ENCODE data around the gene CSF1. TPM values are rescaled to one million over a fixed set of nuclear protein-coding genes. Genes with fewer than 3 reads are reported as not detected.
"Not testable (repeated sequence)": the region's sequence is repeated elsewhere in the genome, so short reads cannot be mapped to it uniquely, and the experiment has no call there.

The CSF1 gene
- total RNA-seq, 2 experiments from 2014 or later = 77.6 to 143 TPM

DNA sequence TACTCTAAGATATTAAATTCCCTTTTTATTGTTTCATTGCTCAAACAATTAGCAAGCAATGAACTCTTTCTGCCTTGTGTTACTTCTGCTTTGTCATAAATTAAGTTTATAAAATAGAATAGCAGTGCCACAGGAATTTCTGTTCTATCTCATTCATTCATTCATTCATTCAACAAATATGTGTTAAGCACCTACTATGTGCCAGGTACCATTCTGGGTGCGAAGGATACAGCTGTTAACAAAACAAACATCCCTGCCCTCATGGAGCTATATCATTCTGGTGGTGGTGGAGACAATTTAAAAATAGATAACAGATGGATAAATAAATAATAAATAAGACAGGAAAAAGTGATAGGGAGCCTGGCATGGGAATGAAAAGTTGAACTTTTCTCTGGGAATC lies 39.4 kb downstream of the CSF1 start:
- ATAC-seq (no peak), DNase-seq (no peak)
- no peak overlapping the region for H3K27ac Mint-ChIP-seq
- peaks cover 5% of the 10 kb centered on the region for H3K27me3 Mint-ChIP-seq
- H3K36me3 Mint-ChIP-seq = no peaks in the 10 kb centered on the region
- H3K9me3 Mint-ChIP-seq (ENCODE audit: low read depth) = no peaks in the 10 kb centered on the region
- H3K4me1 Mint-ChIP-seq = peaks cover 7% of the 10 kb centered on the region
- CTCF ChIA-PET = no interaction called here
- H3K4me3 Mint-ChIP-seq = no peak overlapping the region

GRCh38 chr1:109950509-109950908 lies 39.9 kb downstream of the CSF1 start:
- no peaks in the 10 kb centered on the region for H3K36me3 Mint-ChIP-seq
- CTCF ChIA-PET = no interaction called here
- H3K27me3 Mint-ChIP-seq = peaks cover 8% of the 10 kb centered on the region
- H3K4me1 Mint-ChIP-seq = peaks cover 7% of the 10 kb centered on the region
- H3K9me3 Mint-ChIP-seq (ENCODE audit: low read depth) = no peaks in the 10 kb centered on the region
- H3K4me3 Mint-ChIP-seq = no peak overlapping the region
- ATAC-seq (no peak), DNase-seq (no peak)
- H3K27ac Mint-ChIP-seq = no peak overlapping the region

DNA sequence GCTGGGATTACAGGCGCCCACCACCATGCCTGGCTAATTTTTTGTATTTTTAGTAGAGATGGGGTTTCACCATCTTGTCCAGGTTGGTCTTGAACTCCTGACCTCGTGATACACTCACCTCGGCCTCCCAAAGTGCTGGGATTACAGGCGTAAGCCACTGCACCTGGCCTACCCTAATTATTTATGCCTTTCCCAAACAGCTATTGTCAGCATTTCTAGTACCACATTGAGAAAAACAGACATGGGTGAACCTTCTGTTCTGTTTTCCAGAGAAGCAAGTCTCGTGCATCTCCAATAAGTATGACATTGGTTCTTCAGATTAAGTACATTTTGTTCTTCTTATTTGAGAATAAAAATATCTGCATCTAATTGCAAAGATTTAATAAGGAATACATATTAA lies 40.9 kb downstream of the CSF1 start:
- H3K4me1 Mint-ChIP-seq; H3K27me3 Mint-ChIP-seq; H3K36me3 Mint-ChIP-seq; H3K27ac Mint-ChIP-seq; H3K9me3 Mint-ChIP-seq (ENCODE audit: low read depth); ATAC-seq; DNase-seq; H3K4me3 Mint-ChIP-seq: not testable (repeated sequence)
- CTCF ChIA-PET = interaction anchor here (1.1 kb wide), 2 partner anchors 32 to 40 kb away, joined by 3 to 4 read pairs; no protein-coding TSS in a partner anchor

DNA sequence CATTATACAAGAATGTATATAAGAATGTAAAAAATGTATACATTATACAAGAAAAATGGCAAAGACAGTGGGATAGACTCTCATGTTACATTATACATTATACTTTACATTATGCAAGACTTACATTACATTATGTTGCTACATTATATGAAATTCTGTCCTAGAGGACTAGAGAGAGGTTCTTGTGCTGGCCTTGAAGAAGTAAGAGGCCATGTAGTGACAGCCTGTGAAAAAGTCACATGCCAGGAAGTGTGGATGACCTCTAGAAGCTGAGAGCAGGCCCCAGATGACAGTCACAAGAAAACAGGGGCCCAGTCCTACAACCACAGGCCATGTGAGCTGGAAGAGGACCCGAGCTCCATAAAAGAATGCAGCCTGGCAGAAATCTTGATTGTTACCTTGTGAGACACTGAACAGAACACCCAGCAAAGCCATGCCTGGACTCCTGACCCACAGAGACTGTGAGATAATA lies 43.4 kb downstream of the CSF1 start:
- H3K27me3 Mint-ChIP-seq = peaks cover 19% of the 10 kb centered on the region
- no peak overlapping the region for H3K27ac Mint-ChIP-seq
- ATAC-seq = no peak
- no peak for DNase-seq
- H3K36me3 Mint-ChIP-seq = no peaks in the 10 kb centered on the region
- H3K9me3 Mint-ChIP-seq (ENCODE audit: low read depth) = no peaks in the 10 kb centered on the region
- H3K4me3 Mint-ChIP-seq = no peak overlapping the region
- no peaks in the 10 kb centered on the region for H3K4me1 Mint-ChIP-seq
- CTCF ChIA-PET = no interaction called here

GRCh38 chr1:109959632-109959973 lies 49.0 kb downstream of the CSF1 start:
- no peaks in the 10 kb centered on the region for H3K9me3 Mint-ChIP-seq (ENCODE audit: low read depth)
- CTCF ChIA-PET = interaction anchor here (0.7 to 2.1 kb wide), 8 partner anchors 20 to 320 kb away, joined by 3 to 6 read pairs (median 3); partner anchors contain the start of gene AHCYL1
- ATAC-seq (no peak), DNase-seq (no peak)
- H3K27me3 Mint-ChIP-seq = peaks cover 29% of the 10 kb centered on the region
- no peak overlapping the region for H3K27ac Mint-ChIP-seq
- no peaks in the 10 kb centered on the region for H3K36me3 Mint-ChIP-seq
- no peak overlapping the region for H3K4me3 Mint-ChIP-seq
- H3K4me1 Mint-ChIP-seq = no peaks in the 10 kb centered on the region

GRCh38 chr1:109959974-109960744 lies 49.5 kb downstream of the CSF1 start:
- DNase-seq (no peak), ATAC-seq (no peak)
- H3K9me3 Mint-ChIP-seq (ENCODE audit: low read depth) = no peaks in the 10 kb centered on the region
- no peak overlapping the region for H3K4me3 Mint-ChIP-seq
- CTCF ChIA-PET = interaction anchor here (0.8 to 1.4 kb wide), 6 partner anchors 20 to 320 kb away, joined by 3 to 5 read pairs (median 3); no protein-coding TSS in a partner anchor
- H3K27me3 Mint-ChIP-seq = peaks cover 31% of the 10 kb centered on the region
- H3K27ac Mint-ChIP-seq = no peak overlapping the region
- no peaks in the 10 kb centered on the region for H3K4me1 Mint-ChIP-seq
- H3K36me3 Mint-ChIP-seq = no peaks in the 10 kb centered on the region

- Mint-ChIP-seq H3K36me3 (no peaks in the 10 kb centered on the region), H3K27me3 (peaks cover 33% of the 10 kb centered on the region), H3K4me3 (no peak overlapping the region), H3K27ac (no peak overlapping the region), H3K9me3 (ENCODE audit: low read depth) (peaks cover 2% of the 10 kb centered on the region), H3K4me1 (no peaks in the 10 kb centered on the region)
- DNase-seq (no peak), ATAC-seq (no peak)
- CTCF ChIA-PET = interaction anchor here (1.2 to 1.4 kb wide), 2 partner anchors 186 to 321 kb away, joined by 3 to 5 read pairs; no protein-coding TSS in a partner anchor
Measured at GRCh38 chr1:109960745-109961094, 50.1 kb downstream of the CSF1 start.

- H3K27me3 Mint-ChIP-seq = peaks cover 24% of the 10 kb centered on the region
- CTCF ChIA-PET = interaction anchor here (1.9 kb wide), 1 partner anchor 21 kb away, joined by 5 read pairs; the partner anchor contains the start of gene AHCYL1
- H3K27ac Mint-ChIP-seq = no peak overlapping the region
- DNase-seq = no peak
- no peaks in the 10 kb centered on the region for H3K4me1 Mint-ChIP-seq
- no peak for ATAC-seq
- peaks cover 2% of the 10 kb centered on the region for H3K9me3 Mint-ChIP-seq (ENCODE audit: low read depth)
- no peak overlapping the region for H3K4me3 Mint-ChIP-seq
- H3K36me3 Mint-ChIP-seq = no peaks in the 10 kb centered on the region
Measured at GRCh38 chr1:109963864-109964263, 53.2 kb downstream of the CSF1 start.

DNA sequence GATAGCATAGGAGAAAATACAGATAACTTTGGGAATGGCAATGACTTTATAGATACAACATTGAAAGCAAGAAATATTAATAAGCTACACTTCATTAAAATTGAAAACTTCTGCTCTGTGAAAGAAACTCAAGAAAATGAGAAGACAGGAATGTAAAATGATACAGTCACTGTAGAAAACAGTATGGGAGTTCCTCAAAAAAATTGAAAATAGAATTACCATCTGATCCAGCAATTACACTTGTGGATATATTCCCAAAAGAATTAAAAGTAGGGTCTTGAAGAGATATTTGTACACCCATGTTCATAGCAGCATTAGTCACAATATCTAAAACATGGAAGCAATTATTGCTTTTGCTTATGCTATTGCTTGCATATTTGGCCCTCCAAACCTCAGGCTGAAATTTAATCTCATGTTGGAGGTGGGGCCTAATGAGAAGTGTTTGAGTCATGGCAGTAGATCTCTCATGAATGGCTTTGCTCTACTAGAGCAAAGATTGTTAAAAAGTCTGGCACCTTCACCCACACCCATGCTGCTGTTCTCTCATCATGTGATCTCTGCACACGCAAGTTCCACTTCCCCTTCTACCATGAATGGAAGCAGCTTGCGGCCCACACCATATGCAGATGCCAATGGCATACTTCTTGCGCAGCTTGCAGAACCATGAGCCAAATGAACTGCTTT lies 58.6 kb downstream of the CSF1 start:
- DNase-seq (no peak), ATAC-seq (no peak)
- H3K36me3 Mint-ChIP-seq = no peaks in the 10 kb centered on the region
- CTCF ChIA-PET = interaction anchor here (0.8 to 1.4 kb wide), 3 partner anchors 192 to 329 kb away, joined by 3 to 4 read pairs (median 3); no protein-coding TSS in a partner anchor
- no peak overlapping the region for H3K4me3 Mint-ChIP-seq
- H3K9me3 Mint-ChIP-seq (ENCODE audit: low read depth) = peaks cover 2% of the 10 kb centered on the region
- H3K27me3 Mint-ChIP-seq = peaks cover 48% of the 10 kb centered on the region
- no peaks in the 10 kb centered on the region for H3K4me1 Mint-ChIP-seq
- no peak overlapping the region for H3K27ac Mint-ChIP-seq

DNA sequence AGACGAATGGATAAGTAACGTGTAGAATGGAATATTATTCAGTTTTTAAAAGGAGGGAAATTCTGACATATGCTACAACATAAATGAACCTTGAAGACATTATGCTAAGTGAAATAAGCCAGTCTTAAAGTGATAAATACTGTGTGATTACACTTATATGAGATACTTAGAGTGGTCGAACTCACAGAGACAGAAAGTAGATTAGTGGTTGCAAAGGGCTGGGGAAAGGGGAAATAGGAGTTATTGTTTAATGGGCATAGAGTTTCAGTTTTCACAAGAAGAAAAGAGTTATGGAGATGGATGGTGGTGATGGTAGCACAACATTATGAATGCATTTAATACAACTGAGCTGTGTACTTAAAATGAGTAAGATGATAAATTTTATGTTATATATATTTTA lies 59.3 kb downstream of the CSF1 start:
- Mint-ChIP-seq H3K9me3 (ENCODE audit: low read depth) (peaks cover 2% of the 10 kb centered on the region), H3K36me3 (no peaks in the 10 kb centered on the region), H3K27ac (no peak overlapping the region), H3K27me3 (peaks cover 48% of the 10 kb centered on the region), H3K4me3 (no peak overlapping the region), H3K4me1 (no peaks in the 10 kb centered on the region)
- CTCF ChIA-PET = interaction anchor here (0.8 kb wide), 1 partner anchor 193 kb away, joined by 3 read pairs; no protein-coding TSS in a partner anchor
- DNase-seq (no peak), ATAC-seq (no peak)

DNA sequence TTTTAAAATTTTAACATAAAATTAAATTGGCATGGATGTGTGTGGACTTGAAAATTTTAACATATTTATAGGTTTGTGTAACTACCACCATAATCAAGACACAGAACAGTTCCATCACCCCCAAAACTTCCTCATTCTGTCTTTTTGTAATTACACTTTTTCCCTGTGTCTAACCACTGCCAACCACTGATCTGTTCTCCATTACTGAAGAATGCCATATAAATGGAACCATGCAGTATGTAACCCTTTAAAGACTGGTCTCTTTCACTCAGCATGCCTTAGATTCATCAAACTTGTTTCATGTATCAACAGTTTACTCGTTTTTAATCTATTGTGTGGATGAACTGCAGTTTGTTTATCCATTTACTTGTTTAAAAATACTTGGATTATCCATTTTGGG lies 60.9 kb downstream of the CSF1 start:
- Mint-ChIP-seq H3K27ac (no peak overlapping the region), H3K27me3 (peaks cover 41% of the 10 kb centered on the region), H3K4me1 (no peaks in the 10 kb centered on the region)

DNA sequence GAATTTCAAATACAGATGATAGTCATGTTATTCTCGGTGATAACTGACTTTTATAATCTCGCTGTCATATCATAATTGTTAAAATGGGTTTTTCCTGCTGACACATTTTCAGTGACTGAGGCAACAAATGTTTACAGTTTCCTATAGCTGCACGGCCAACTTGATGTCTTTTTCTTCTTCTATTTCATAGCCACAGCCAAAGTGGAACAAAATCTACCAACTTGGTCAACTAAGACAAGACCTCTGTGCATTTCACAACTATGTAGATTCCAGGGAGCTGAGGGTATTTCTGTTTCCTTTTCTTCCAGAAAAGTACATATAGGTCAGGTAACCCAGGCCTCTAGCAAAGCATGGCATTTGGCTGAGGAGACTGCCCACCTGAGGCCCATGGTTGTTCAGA lies 63.5 kb downstream of the CSF1 start:
- H3K4me1 Mint-ChIP-seq = no peaks in the 10 kb centered on the region
- H3K27me3 Mint-ChIP-seq = peaks cover 34% of the 10 kb centered on the region
- no peak overlapping the region for H3K4me3 Mint-ChIP-seq
- CTCF ChIA-PET = interaction anchor here (1.0 to 5.6 kb wide), 3 partner anchors 10 to 428 kb away, joined by 3 to 42 read pairs (median 3); partner anchors contain the start of gene AHCYL1
- ATAC-seq (no peak), DNase-seq (no peak)
- H3K27ac Mint-ChIP-seq = no peak overlapping the region
- H3K9me3 Mint-ChIP-seq (ENCODE audit: low read depth) = no peaks in the 10 kb centered on the region
- H3K36me3 Mint-ChIP-seq = no peaks in the 10 kb centered on the region

More for the DNA sequence above, 60.9 kb downstream of the CSF1 start:
- DNase-seq (no peak), ATAC-seq (no peak)
- CTCF ChIA-PET = interaction anchor here (1.1 to 5.6 kb wide), 3 partner anchors 13 to 197 kb away, joined by 3 to 42 read pairs (median 5); partner anchors contain the start of gene AHCYL1
- no peaks in the 10 kb centered on the region for H3K36me3 Mint-ChIP-seq
- H3K9me3 Mint-ChIP-seq (ENCODE audit: low read depth) = no peaks in the 10 kb centered on the region
- H3K4me3 Mint-ChIP-seq = no peak overlapping the region

DNA sequence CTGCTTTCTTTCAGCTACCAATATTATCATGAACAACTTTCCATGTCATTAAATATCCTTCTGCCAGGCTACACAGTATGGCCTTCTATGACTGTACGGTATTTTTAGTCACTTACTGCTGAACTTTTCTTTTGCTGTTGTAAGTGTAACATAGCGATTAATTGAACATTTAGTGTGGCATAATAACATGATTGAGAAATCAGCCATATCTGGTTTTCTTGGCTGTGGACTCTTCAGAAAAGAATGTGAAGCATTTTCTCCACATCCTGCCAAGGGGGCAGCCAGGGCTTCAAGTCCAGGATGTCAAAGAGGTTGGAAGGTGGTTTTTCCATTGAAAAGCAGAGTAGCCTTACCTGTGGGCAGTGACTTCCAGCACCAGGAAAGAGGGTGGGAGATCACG lies 65.1 kb downstream of the CSF1 start:
- peaks cover 23% of the 10 kb centered on the region for H3K27me3 Mint-ChIP-seq
- no peaks in the 10 kb centered on the region for H3K36me3 Mint-ChIP-seq
- H3K4me3 Mint-ChIP-seq = no peak overlapping the region
- H3K4me1 Mint-ChIP-seq = peaks cover 2% of the 10 kb centered on the region
- no peak for ATAC-seq
- CTCF ChIA-PET = interaction anchor here (1.2 to 14.5 kb wide), 4 partner anchors 9 to 196 kb away, joined by 3 to 790 read pairs (median 22); partner anchors contain the start of gene AHCYL1
- no peak for DNase-seq
- H3K27ac Mint-ChIP-seq = no peak overlapping the region
- H3K9me3 Mint-ChIP-seq (ENCODE audit: low read depth) = no peaks in the 10 kb centered on the region
